Right lung (tissue), 5 donors: ENCODE results near the gene MPRIP. TPM values are rescaled to one million over a fixed set of nuclear protein-coding genes. Genes with fewer than 3 reads are reported as not detected.
"Not testable (repeated sequence)": the region's sequence is repeated elsewhere in the genome, so short reads cannot be mapped to it uniquely, and the experiment has no call there.

Experiments
- DNase-seq, 2 donors: peaks; one replicate each; pipeline ENCODE4 v3.0.0-alpha.2; 2013
- polyA plus RNA-seq, 5 donors: library from polyadenylated mRNA; unstranded; fragments of 120-200 nt; gene quantifications; one replicate each; pipeline versions ENCODE4 v1.2.1 to v1.2.3, GENCODE V29; 2013; ENCODE audit warnings: inconsistent platforms in 1 of 5, low replicate concordance in 1 of 5; ENCODE audit not compliant: insufficient read length in 5 of 5, insufficient read depth in 1 of 5

Gene MPRIP
- polyA plus RNA-seq, 5 donors: 190 to 262 (median 239) TPM

- no peak for DNase-seq
Measured at GRCh38 chr17:17183744-17184143, 141.5 kb downstream of the MPRIP start.

GRCh38 chr17:17184985-17185757 lies 142.9 kb downstream of the MPRIP start:
- DNase-seq: not testable (repeated sequence)

- DNase-seq: peak; percentile 45 to 52
Measured at GRCh38 chr17:17186051-17186450, 143.8 kb downstream of the MPRIP start.

GRCh38 chr17:17186551-17187505 lies 144.6 kb downstream of the MPRIP start:
- no peak for DNase-seq

GRCh38 chr17:17188586-17188985 lies 146.3 kb downstream of the MPRIP start:
- DNase-seq: no peak

GRCh38 chr17:17189559-17189958 lies 147.3 kb downstream of the MPRIP start:
- DNase-seq: no peak

- DNase-seq: no peak
Measured at GRCh38 chr17:17190188-17190587, 147.9 kb downstream of the MPRIP start.

- DNase-seq: no peak
Measured at GRCh38 chr17:17191346-17191792, 149.1 kb downstream of the MPRIP start.

- DNase-seq: no peak
Measured at GRCh38 chr17:17191961-17192381, 149.7 kb downstream of the MPRIP start.

- not testable (repeated sequence) for DNase-seq
Measured at GRCh38 chr17:17195466-17195865, 153.2 kb downstream of the MPRIP start.

GRCh38 chr17:17196776-17197175 lies 154.5 kb downstream of the MPRIP start:
- DNase-seq: no peak

- no peak for DNase-seq
Measured at GRCh38 chr17:17198281-17198680, 156.0 kb downstream of the MPRIP start.

- no peak for DNase-seq
Measured at GRCh38 chr17:17200311-17200710, 158.1 kb downstream of the MPRIP start.

- peak in 1 of 2 donors; percentile 37 for DNase-seq
Measured at GRCh38 chr17:17200831-17201230, 158.6 kb downstream of the MPRIP start.

- no peak for DNase-seq
Measured at GRCh38 chr17:17201271-17201670, 159.0 kb downstream of the MPRIP start.

- no peak for DNase-seq
Measured at GRCh38 chr17:17201907-17202306, 159.7 kb downstream of the MPRIP start.

GRCh38 chr17:17203173-17203730 lies 161.0 kb downstream of the MPRIP start:
- DNase-seq: no peak

GRCh38 chr17:17204041-17204591 lies 161.9 kb downstream of the MPRIP start:
- no peak for DNase-seq

GRCh38 chr17:17204635-17205231 lies 162.5 kb downstream of the MPRIP start:
- no peak for DNase-seq

- no peak for DNase-seq
Measured at GRCh38 chr17:17205368-17206123, 163.3 kb downstream of the MPRIP start.
